Common myeloid progenitor, CD34-positive (primary cell): ENCODE data around the gene RBM4.

Experiments used
- CTCF ChIA-PET: fragments of 350-600 bp; sonication (Branson Sonifier 250); formaldehyde crosslinking; loops from one replicate; lab custom pipeline; 2021; ENCODE audit warnings: antibody characterized with exemption; lab: Charles Lee
- POLR2A ChIA-PET: fragments of 350-600 bp; sonication (Branson Sonifier 250); formaldehyde crosslinking; loops from one replicate; lab custom pipeline; 2021; ENCODE audit warnings: antibody characterized with exemption; lab: Charles Lee
- DNase-seq, 3 donors: peaks; one replicate each; pipeline versions ENCODE4 v3.0.0 to v3.0.0-alpha.2; 2013
- H3K27ac ChIP-seq, 2 experiments: 1 replicate in 1 of 2; 2 replicates in 1 of 2; pipeline ENCODE4 v1.7.0; 2013; ENCODE audit warnings: inconsistent platforms in 2 of 2, low read length in 2 of 2, mild to moderate bottlenecking in 2 of 2, low read depth in 1 of 2, moderate library complexity in 1 of 2; ENCODE audit not compliant: severe bottlenecking in 2 of 2, insufficient read depth in 1 of 2, poor library complexity in 1 of 2
- H3K27me3 ChIP-seq, 5 experiments: replicated peaks in 2 of 5; 1 replicate in 3 of 5; 2 replicates in 2 of 5; pipeline versions ENCODE4 v1.6.1 to v1.7.0; 2013; ENCODE audit warnings: low read length in 4 of 5, mild to moderate bottlenecking in 2 of 5, moderate library complexity in 2 of 5, inconsistent platforms in 1 of 5; ENCODE audit not compliant: insufficient read depth in 5 of 5, control insufficient read depth in 4 of 5
- H3K36me3 ChIP-seq, 4 experiments: 1 replicate in 2 of 4; 2 replicates in 2 of 4; pipeline versions ENCODE4 v1.6.1 to v1.7.0; 2013; ENCODE audit warnings: low read length in 3 of 4, control low read depth in 1 of 4, mild to moderate bottlenecking in 1 of 4; ENCODE audit not compliant: control insufficient read depth in 4 of 4, insufficient read depth in 4 of 4
- H3K4me1 ChIP-seq, 4 experiments: 1 replicate in 3 of 4; 2 replicates in 1 of 4; pipeline versions ENCODE4 v1.6.1 to v1.7.1; 2013; ENCODE audit warnings: low read length in 3 of 4, mild to moderate bottlenecking in 3 of 4, control low read depth in 1 of 4, inconsistent platforms in 1 of 4, moderate library complexity in 1 of 4; ENCODE audit not compliant: control insufficient read depth in 4 of 4, insufficient read depth in 4 of 4; ENCODE audit errors: control extremely low read depth in 1 of 4
- H3K4me3 ChIP-seq, 7 experiments: 1 replicate in 4 of 7; 2 replicates in 3 of 7; pipeline versions ENCODE4 v1.5.1 to v1.7.0; 2013; ENCODE audit warnings: mild to moderate bottlenecking in 7 of 7, low read length in 6 of 7, moderate library complexity in 6 of 7, inconsistent platforms in 2 of 7, low read depth in 2 of 7, control low read depth in 1 of 7; ENCODE audit not compliant: insufficient read depth in 4 of 7, control insufficient read depth in 1 of 7; ENCODE audit errors: extremely low read depth in 1 of 7
- H3K9me3 ChIP-seq, 5 experiments: 1 replicate in 4 of 5; 2 replicates in 1 of 5; pipeline versions ENCODE4 v1.6.1 to v1.7.1; 2013; ENCODE audit warnings: low read length in 4 of 5, mild to moderate bottlenecking in 2 of 5, inconsistent platforms in 1 of 5, low read depth in 1 of 5, moderate library complexity in 1 of 5; ENCODE audit not compliant: control insufficient read depth in 4 of 5, insufficient read depth in 2 of 5; ENCODE audit errors: control extremely low read depth in 1 of 5
- WGBS: methylation state at CpG from one replicate; pipeline ENCODE4 v1.1.5; 2013; ENCODE audit not compliant: insufficient coverage; 5-methylcytosine and 5-hydroxymethylcytosine counted together

The RBM4 gene

DNA sequence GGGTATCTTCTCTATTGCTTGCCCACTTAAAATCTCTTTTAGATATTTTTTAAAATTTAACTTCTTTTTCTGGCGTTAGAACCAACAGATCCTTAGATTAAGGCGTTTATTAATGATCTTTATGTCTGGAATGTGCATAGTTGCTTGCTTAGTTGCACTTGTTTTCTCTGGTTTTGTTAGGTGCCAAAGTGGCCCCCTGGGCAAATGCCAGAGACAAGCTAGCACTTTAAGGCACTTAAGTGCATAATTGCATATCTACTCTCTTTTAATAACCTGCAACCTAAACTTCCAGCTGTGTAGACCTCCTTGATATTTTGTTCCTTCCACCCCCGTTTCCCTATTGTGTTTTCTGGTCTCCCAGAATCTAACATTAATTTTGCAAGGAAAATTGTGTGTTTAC is 3.3 kb downstream of the RBM4 start:
- H3K27ac ChIP-seq = peak overlapping the region in 1 of 2 experiments; percentile 23
- CTCF ChIA-PET = interaction anchor here (6.8 kb wide), 1 partner anchor 18 kb away, joined by 52 read pairs; no protein-coding TSS in a partner anchor
- H3K4me1 ChIP-seq = peaks cover 27 to 57% (median 45%) of the 10 kb centered on the region in 4 experiments
- no peaks in the 10 kb centered on the region for H3K9me3 ChIP-seq
- no CpG with 5 or more reads among the region's 3 CpGs for WGBS
- H3K27me3 ChIP-seq = no peaks in the 10 kb centered on the region
- POLR2A ChIA-PET = interaction anchor here (0.6 kb wide), 1 partner anchor 18 kb away, joined by 3 read pairs; no protein-coding TSS in a partner anchor
- peak overlapping the region in 5 of 7 experiments; percentile 7 to 96 (median 24) for H3K4me3 ChIP-seq
- peaks cover 16 to 84% (median 50%) of the 10 kb centered on the region in 4 experiments for H3K36me3 ChIP-seq
- no peak for DNase-seq

DNA sequence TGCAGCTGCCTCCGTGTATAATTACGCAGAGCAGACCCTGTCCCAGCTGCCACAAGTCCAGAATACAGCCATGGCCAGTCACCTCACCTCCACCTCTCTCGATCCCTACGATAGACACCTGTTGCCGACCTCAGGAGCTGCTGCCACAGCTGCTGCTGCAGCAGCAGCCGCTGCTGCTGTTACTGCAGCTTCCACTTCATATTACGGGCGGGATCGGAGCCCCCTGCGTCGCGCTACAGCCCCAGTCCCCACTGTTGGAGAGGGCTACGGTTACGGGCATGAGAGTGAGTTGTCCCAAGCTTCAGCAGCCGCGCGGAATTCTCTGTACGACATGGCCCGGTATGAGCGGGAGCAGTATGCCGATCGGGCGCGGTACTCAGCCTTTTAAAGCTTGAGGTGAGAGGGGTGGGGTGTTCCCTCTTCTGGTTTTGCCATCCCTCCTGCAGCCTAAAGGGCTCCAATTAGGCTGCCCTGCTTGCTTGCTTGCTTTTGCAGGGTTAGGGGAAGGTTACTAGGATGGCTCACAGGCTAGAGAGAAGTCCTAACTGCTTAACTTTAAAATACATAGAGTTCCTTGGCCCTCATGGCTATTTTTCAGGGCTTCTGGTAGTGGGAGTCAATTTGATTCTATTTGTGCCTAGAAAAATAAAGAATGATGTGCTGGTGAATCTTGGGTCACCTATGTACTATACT is 5.4 kb downstream of the RBM4 start:
- Histone ChIP-seq H3K4me1 (peaks cover 27 to 45% (median 35%) of the 10 kb centered on the region in 4 experiments), H3K4me3 (no peak overlapping the region), H3K27me3 (no peaks in the 10 kb centered on the region), H3K36me3 (peaks cover 23 to 86% (median 62%) of the 10 kb centered on the region in 4 experiments), H3K27ac (no peak overlapping the region), H3K9me3 (no peaks in the 10 kb centered on the region)
- WGBS = 96% methylated on average over 24 of the region's 24 CpGs
- DNase-seq = no peak
- ChIA-PET CTCF (interaction anchor here (2.6 kb wide), 1 partner anchor 64 kb away, joined by 11 read pairs; no protein-coding TSS in a partner anchor), POLR2A (interaction anchor here (0.6 to 0.7 kb wide), 2 partner anchors 22 to 27 kb away, joined by 3 read pairs; partner anchors contain the start of gene RBM14)

DNA sequence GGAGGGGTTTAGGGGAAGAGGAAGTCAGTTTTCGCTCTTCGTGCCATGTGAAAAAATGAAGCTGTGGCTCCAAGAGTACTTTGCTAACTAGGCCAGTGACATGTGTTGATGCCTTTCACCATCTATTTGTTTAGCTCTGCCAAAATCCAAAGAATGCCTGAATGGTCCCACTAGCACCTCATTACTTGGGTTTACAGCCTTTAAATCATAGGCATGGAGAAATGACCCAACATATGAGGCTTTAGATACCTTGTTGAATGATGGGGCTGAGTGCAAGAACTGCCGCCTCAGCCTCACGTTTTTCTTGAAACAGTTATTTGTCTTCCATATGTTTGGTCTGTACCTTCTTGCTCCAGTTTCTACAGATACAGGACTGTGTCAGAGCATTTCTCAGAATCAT is 8.3 kb downstream of the RBM4 start:
- 92% methylated on average over 2 of the region's 4 CpGs for WGBS
- H3K36me3 ChIP-seq = peaks cover 29 to 87% (median 57%) of the 10 kb centered on the region in 4 experiments
- H3K4me1 ChIP-seq = peaks cover 6 to 16% (median 7%) of the 10 kb centered on the region in 4 experiments
- ChIA-PET CTCF (interaction anchor here (0.8 to 2.1 kb wide), 7 partner anchors 9 to 139 kb away, joined by 3 to 5 read pairs (median 3); partner anchors contain the start of genes RBM4 and RBM4B), POLR2A (no interaction called here)
- H3K27ac ChIP-seq = no peak overlapping the region
- DNase-seq = no peak
- no peaks in the 10 kb centered on the region for H3K9me3 ChIP-seq
- no peaks in the 10 kb centered on the region for H3K27me3 ChIP-seq
- no peak overlapping the region for H3K4me3 ChIP-seq

DNA sequence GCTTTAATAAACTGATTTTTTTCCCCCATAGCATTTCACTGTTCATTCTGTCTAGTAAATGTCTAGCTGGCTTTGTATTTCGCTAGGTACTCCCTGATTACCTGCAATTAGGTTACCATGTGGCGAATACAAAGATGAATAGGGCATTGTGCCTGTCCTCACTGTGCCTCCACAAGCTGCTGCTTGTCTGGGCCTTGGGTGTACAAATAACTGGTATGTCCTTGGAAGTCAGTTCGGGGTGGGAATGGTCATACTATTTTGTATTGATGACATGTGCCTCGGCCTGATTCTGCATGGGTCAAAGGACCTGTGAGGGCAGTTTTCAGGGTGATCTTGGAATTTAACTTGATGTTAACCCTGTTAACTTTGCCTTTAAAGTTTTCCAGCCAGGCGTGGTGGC is 11.4 kb downstream of the RBM4 start:
- Histone ChIP-seq H3K9me3 (no peaks in the 10 kb centered on the region), H3K27me3 (no peaks in the 10 kb centered on the region), H3K4me1 (peaks cover 0 to 3% (median under 1%) of the 10 kb centered on the region in 4 experiments), H3K36me3 (peaks cover 24 to 74% (median 43%) of the 10 kb centered on the region in 4 experiments), H3K4me3 (no peak overlapping the region), H3K27ac (no peak overlapping the region)
- WGBS = 100% methylated on average over 4 of the region's 5 CpGs
- DNase-seq = no peak
- ChIA-PET CTCF (interaction anchor here (0.9 to 2.2 kb wide), 4 partner anchors 11 to 107 kb away, joined by 3 to 8 read pairs (median 4); partner anchors contain the start of genes CCDC87, CCS, RBM4 and RBM4B), POLR2A (interaction anchor here (0.6 to 1.5 kb wide), 4 partner anchors 12 to 151 kb away, joined by 3 to 5 read pairs (median 4); partner anchors contain the start of gene RBM4)

GRCh38 chr11:66651016-66651415 is 12.5 kb downstream of the RBM4 start:
- no peak overlapping the region for H3K27ac ChIP-seq
- no peaks in the 10 kb centered on the region for H3K27me3 ChIP-seq
- ChIA-PET POLR2A (interaction anchor here (0.7 to 0.9 kb wide), 2 partner anchors 13 to 27 kb away, joined by 3 to 4 read pairs; partner anchors contain the start of genes RBM4 and RBM4B), CTCF (interaction anchor here (1.2 kb wide), 1 partner anchor 72 kb away, joined by 3 read pairs; no protein-coding TSS in a partner anchor)
- H3K9me3 ChIP-seq = no peaks in the 10 kb centered on the region
- no peak overlapping the region for H3K4me3 ChIP-seq
- H3K36me3 ChIP-seq = peaks cover 25 to 65% (median 35%) of the 10 kb centered on the region in 4 experiments
- no peak for DNase-seq
- WGBS = no CpG with 5 or more reads among the region's 2 CpGs
- H3K4me1 ChIP-seq = peaks cover 0 to 3% (median 0%) of the 10 kb centered on the region in 4 experiments

- POLR2A ChIA-PET = interaction anchor here (1.1 kb wide), 1 partner anchor 14 kb away, joined by 3 read pairs; the partner anchor contains the start of gene RBM4
These were observed 14.1 kb downstream of the RBM4 start for GRCh38 chr11:66652651-66653050.

More at GRCh38 chr11:66652651-66653050, 14.1 kb downstream of the RBM4 start:
- DNase-seq = no peak
- no peaks in the 10 kb centered on the region for H3K9me3 ChIP-seq
- no peaks in the 10 kb centered on the region for H3K27me3 ChIP-seq
- peaks cover 14 to 55% (median 24%) of the 10 kb centered on the region in 4 experiments for H3K36me3 ChIP-seq
- H3K4me3 ChIP-seq = no peak overlapping the region
- CTCF ChIA-PET = interaction anchor here (0.9 to 1.3 kb wide), 4 partner anchors 8 to 60 kb away, joined by 3 read pairs; partner anchors contain the start of gene CCDC87
- no peaks in the 10 kb centered on the region for H3K4me1 ChIP-seq
- 98% methylated on average over 6 of the region's 7 CpGs for WGBS
- no peak overlapping the region for H3K27ac ChIP-seq
